Adipose tissue (tissue), 3 donors: Measurements from ENCODE around the gene LRRC7. TPM values are rescaled to one million over a fixed set of nuclear protein-coding genes. Genes with fewer than 3 reads are reported as not detected.

ENCODE experiments used
- H3K27ac ChIP-seq: one replicate; pipeline ENCODE4 v1.5.1; 2013; ENCODE audit warnings: low read depth, low read length
- WGBS, 3 donors: extraction: QIAGEN DNeasy Blood & Tissue Kit; methylation state at CpG; one replicate each; pipeline ENCODE4 v1.1.7; 2013; 5-methylcytosine and 5-hydroxymethylcytosine counted together
- polyA plus RNA-seq, 3 donors: library from polyadenylated mRNA; stranded (reverse); fragments of 200-250 nt; gene quantifications; one replicate each; pipeline ENCODE4 v1.2.3, GENCODE V29; 2013
- donor health status: healthy with polysubstance abuse.
- donor health status: Bipolar disorder and iron deficiency.
- donor health status: healthy.

The LRRC7 gene
- polyA plus RNA-seq, 3 donors: 0.04 to 0.22 TPM; not detected in 1

DNA sequence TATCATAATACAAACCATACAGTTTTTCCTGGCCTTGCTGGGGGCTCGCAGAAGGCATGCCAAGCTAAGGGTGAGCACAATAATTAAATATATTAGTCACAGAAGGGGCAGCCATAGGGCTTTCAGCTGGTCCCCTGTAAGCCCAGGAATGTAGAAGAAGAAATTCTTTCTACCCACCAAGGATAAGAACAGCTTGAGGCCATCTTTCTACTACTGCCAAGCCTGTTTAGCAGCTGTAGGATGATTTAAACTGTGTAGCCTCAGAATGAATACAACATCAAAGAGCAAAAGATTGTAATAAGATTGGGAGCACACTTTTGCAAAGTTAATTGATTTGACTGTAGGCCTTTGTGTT is 171.5 kb downstream of the LRRC7 start:
- H3K27ac ChIP-seq: no peak overlapping the region
- WGBS, 3 donors: 65 to 85% (median 77%) methylated on average over 1 of the region's 1 CpG

DNA sequence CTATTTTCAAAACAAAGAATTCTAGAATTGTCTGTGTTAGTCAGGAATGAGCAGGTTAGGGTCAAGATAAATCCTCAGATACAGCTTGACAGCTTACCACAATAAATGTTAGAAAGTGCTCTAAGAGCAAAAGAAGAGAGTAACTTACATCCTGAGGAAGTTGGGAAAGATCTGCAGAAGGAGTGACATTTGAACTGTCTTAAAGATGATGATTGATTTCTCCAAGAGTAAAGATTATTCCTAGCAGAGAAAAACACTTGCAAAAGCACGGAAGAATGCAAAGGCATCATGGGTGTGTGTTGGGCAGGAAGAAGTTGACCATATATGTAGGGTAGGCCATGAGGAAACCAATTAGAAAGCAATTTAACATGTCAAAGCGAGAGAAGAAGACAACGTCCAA is 175.4 kb downstream of the LRRC7 start:
- no peak overlapping the region for H3K27ac ChIP-seq
- 45 to 56% (median 54%) methylated on average over 3 of the region's 3 CpGs for WGBS, 3 donors

GRCh38 chr1:69744381-69744780 is 176.7 kb downstream of the LRRC7 start:
- no peak overlapping the region for H3K27ac ChIP-seq
- WGBS, 3 donors: 90 to 94% (median 92%) methylated on average over 2 of the region's 2 CpGs

DNA sequence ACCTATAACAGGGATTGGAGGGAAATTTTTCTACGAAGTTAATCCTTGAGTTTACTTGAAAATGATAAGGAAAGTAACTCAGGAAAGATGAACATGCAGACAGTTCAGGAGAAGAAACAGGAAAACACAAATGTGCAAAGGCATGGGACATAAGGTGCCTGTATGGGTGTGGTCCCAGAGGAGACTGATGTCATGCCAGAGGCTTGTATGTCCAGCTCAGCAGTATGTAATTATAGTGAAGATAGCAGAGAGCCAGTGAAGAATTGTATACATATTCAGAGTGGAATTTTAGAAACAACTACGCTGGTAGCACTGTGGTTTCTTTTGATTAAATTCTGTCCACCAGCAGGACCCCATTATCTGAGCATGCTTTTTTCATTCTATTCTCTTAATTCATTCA is 179.5 kb downstream of the LRRC7 start:
- WGBS, 3 donors: 72 to 88% (median 81%) methylated on average over 2 of the region's 2 CpGs

DNA sequence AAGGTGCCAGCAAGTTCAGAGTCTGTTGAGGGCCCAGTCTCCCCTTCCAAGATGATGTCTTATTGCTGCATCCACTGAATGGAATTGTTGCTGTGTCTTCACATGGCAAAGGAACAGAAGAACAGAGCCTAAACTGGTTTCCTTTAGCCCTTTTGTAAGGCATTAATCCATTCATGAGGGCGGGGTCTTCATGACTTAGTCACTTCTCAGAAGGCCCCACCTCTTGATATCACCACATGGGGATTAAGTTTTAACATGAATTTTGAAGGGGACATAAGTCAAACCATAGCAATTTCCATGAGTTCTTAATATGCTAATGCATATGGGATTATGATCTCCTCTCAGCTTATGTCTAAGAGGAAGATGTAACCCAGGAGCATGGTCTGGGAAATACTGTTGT is 182.9 kb downstream of the LRRC7 start:
- H3K27ac ChIP-seq: no peak overlapping the region
- 90 to 96% (median 94%) methylated on average over 1 of the region's 1 CpG for WGBS, 3 donors

More for the DNA sequence above, 179.5 kb downstream of the LRRC7 start:
- H3K27ac ChIP-seq: no peak overlapping the region

- WGBS, 3 donors: 68 to 80% (median 77%) methylated on average over 2 of the region's 2 CpGs
- H3K27ac ChIP-seq: no peak overlapping the region
Measured at GRCh38 chr1:69752831-69753230, 185.1 kb downstream of the LRRC7 start.

- WGBS, 3 donors: 75 to 90% (median 88%) methylated on average over 3 of the region's 3 CpGs
Measured at GRCh38 chr1:69754521-69754920, 186.8 kb downstream of the LRRC7 start.

DNA sequence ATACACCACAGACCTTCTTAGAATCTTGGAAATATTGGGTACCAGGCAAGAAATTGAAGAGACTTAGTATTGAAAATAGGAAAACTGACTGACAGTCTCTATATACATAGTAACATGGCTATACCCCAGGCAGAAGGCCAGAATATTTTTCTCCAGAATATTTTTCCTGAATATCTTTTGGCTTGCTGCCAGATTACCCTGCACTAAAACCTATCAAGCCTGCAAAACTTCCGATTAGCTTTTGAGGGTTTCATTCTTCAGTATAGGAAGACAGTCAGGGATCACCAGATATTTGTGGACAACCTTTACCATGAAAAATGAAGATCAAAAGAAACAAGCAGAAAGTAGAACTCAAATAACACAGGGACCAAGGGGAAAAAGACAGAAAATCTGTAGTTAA is 187.9 kb downstream of the LRRC7 start:
- WGBS, 3 donors: 35 to 67% (median 43%) methylated on average over 1 of the region's 1 CpG
- no peak overlapping the region for H3K27ac ChIP-seq

More at GRCh38 chr1:69754521-69754920, 186.8 kb downstream of the LRRC7 start:
- H3K27ac ChIP-seq: no peak overlapping the region

- no peak overlapping the region for H3K27ac ChIP-seq
- WGBS, 3 donors: 23 to 31% (median 30%) methylated on average over 2 of the region's 2 CpGs
Measured at GRCh38 chr1:69765951-69766350, 198.2 kb downstream of the LRRC7 start.

- H3K27ac ChIP-seq: no peak overlapping the region
- WGBS, 3 donors: 67 to 78% (median 77%) methylated on average over 7 of the region's 7 CpGs
Measured at GRCh38 chr1:69766431-69767180, 198.9 kb downstream of the LRRC7 start.

DNA sequence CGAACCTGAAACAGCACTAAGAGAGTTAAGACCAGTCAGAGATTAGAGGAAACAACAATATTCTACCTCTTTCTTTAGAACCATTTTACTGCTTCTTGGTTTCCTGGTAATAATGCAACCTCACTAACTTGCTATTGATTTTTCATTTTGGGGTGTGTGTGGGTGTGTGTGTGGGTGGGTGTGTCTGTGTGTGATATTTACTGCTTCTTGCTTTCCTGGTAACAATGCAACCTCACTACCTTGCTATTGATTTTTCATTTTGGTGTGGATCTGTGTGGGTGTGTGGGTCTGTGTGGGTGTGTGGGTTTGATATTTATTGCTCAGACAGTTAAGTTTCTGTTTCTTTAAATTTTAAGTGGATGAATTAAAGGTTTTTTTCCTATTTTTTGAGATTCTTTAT is 208.8 kb downstream of the LRRC7 start:
- H3K27ac ChIP-seq: no peak overlapping the region
- 74 to 80% (median 79%) methylated on average over 1 of the region's 1 CpG for WGBS, 3 donors

DNA sequence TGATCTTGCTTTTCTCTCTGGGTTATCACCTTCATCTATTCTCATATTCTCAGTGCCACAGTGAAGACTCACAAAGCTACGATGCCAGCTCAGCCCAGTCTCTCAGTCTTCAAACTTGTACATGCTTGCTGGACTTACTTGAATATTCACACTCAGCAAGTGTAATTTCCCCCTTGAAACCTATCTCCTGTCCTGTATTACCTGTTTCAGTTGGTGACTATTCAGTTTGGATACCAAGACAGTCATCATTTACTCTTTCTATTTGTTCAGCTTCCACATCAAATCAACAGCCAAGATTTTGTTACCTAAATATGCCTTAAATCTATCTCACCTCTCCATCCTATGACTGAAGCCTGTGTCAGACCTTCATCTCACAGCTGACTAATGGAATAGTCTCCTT is 209.7 kb downstream of the LRRC7 start:
- WGBS, 3 donors: 84 to 88% (median 85%) methylated on average over 1 of the region's 1 CpG
- H3K27ac ChIP-seq: no peak overlapping the region

GRCh38 chr1:69777971-69778370 is 210.2 kb downstream of the LRRC7 start:
- no peak overlapping the region for H3K27ac ChIP-seq

GRCh38 chr1:69787151-69787550 is 219.4 kb downstream of the LRRC7 start:
- no peak overlapping the region for H3K27ac ChIP-seq
- WGBS, 3 donors: 75 to 82% (median 77%) methylated on average over 5 of the region's 5 CpGs

DNA sequence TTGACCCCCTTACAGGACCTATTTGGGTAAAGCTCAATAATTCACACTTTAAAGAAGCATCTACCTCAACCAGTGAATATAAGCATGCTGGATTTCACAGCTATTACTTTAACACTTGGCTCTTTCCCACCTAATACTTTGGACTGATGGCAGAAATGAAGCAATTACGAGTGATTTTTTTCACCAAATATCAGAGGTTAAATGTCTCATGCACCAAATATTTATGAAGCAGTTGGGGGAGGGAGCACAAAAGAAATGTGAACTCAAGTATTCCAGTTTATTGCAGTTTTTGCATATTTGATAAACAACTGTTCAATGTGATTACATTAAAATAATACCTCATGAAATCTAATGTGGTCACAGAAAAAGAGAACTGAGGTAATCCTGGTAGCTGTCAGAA is 223.6 kb downstream of the LRRC7 start:
- H3K27ac ChIP-seq: no peak overlapping the region
- WGBS, 3 donors: 39 to 60% (median 49%) methylated on average over 1 of the region's 1 CpG

- H3K27ac ChIP-seq: no peak overlapping the region
- 77 to 90% (median 87%) methylated on average over 7 of the region's 7 CpGs for WGBS, 3 donors
Measured at GRCh38 chr1:69794831-69795230, 227.1 kb downstream of the LRRC7 start.

- H3K27ac ChIP-seq: no peak overlapping the region
- WGBS, 3 donors: 44 to 60% (median 55%) methylated on average over 2 of the region's 2 CpGs
Measured at GRCh38 chr1:69814926-69815325, 247.2 kb downstream of the LRRC7 start.

DNA sequence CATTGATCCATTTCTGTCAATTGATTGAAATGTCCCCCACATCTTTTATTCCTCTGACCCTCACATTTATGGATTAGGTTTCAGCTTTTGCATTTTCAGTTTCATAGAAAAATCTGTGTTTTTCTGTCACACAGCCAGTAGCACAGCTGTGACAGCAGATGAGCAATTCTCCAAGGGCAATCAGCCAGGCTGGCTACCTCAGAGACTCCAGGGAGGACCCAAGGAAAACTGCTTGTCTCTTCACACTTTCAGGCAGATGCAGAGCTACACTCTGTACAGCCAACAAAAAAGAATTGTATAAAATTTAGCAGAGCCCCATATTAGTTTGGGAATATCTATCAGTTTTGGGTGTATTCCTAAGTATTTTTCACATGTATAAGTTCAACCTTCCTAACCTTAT is 257.2 kb downstream of the LRRC7 start:
- no peak overlapping the region for H3K27ac ChIP-seq

DNA sequence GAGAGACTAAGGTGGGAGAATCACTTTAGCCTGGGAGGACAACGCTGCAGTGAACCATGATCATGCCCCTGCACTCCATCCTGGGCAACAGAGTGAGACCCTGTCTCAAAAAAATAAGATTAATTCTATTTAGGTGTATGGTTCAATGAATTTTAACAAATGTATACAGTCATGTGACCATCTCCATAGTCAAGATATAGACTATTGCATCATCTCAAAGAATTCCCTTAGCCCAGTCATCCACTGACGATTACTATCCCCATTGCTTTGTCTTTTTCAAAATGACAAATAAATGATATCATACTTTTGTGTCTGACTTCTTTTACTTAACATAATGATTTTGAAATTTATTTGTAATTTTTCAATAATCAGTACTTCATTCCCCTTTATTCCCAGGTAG is 260.0 kb downstream of the LRRC7 start:
- 79 to 93% (median 87%) methylated on average over 2 of the region's 2 CpGs for WGBS, 3 donors
- no peak overlapping the region for H3K27ac ChIP-seq

GRCh38 chr1:69833536-69833935 is 265.8 kb downstream of the LRRC7 start:
- 71 to 76% (median 72%) methylated on average over 3 of the region's 3 CpGs for WGBS, 3 donors
- H3K27ac ChIP-seq: no peak overlapping the region

DNA sequence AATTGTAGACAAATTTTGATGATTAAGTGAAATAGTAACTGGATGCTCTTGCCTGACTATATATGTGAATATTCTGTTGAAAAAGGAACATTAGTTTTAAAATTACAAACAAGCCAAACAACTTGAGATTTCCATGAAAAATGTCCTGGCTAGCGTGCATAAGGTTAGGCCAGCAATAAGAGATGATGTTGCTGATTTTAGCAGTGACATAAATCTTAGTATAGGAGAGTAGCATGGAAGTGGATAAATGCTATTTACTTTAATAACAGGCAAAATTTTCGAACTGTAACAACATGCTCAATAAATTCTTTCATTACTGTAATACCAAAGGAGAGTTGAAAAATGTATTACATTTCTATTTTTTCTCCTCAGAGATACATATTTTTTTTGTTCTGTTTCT is 266.6 kb downstream of the LRRC7 start:
- WGBS, 3 donors: 56 to 71% (median 59%) methylated on average over 2 of the region's 2 CpGs
- no peak overlapping the region for H3K27ac ChIP-seq
